GM12873 (cell line): ENCODE results near the gene BRSK2.

ENCODE experiments used
- CTCF ChIP-seq: IDR thresholded peaks from 2 replicates; pipeline ENCODE4 v1.5.1; 2012; ENCODE audit warnings: low read depth, mild to moderate bottlenecking, moderate library complexity, low read length, control low read depth; ENCODE audit not compliant: insufficient read depth; ENCODE audit errors: missing control alignments

BRSK2 gene

GRCh38 chr11:1473011-1473628 is 83.4 kb downstream of the BRSK2 start:
- no peak for TF ChIP-seq CTCF

- TF ChIP-seq CTCF = no peak
Observed at GRCh38 chr11:1473786-1474185, 84.1 kb downstream of the BRSK2 start.

- TF ChIP-seq CTCF = no peak
Observed at GRCh38 chr11:1475841-1476240, 86.1 kb downstream of the BRSK2 start.

- TF ChIP-seq CTCF = no peak
Observed at GRCh38 chr11:1476940-1477736, 87.4 kb downstream of the BRSK2 start.

GRCh38 chr11:1478011-1478410 is 88.3 kb downstream of the BRSK2 start:
- TF ChIP-seq CTCF = no peak

GRCh38 chr11:1478544-1478943 is 88.8 kb downstream of the BRSK2 start:
- TF ChIP-seq CTCF = no peak

GRCh38 chr11:1479006-1479677 is 89.4 kb downstream of the BRSK2 start:
- TF ChIP-seq CTCF = no peak
